IgD-negative memory B cell (primary cell): ENCODE measurements around the gene UGT1A7. TPM values are rescaled to one million over a fixed set of nuclear protein-coding genes. Genes with fewer than 3 reads are reported as not detected.

Experiments used
- polyA plus RNA-seq: library from polyadenylated mRNA; unstranded; fragments of 300-500 nt; fragmentation: Illumina TruSeq; gene quantifications from one replicate; pipeline ENCODE4 v1.2.3, GENCODE V29; 2021

Gene UGT1A7
- polyA plus RNA-seq, 1 donor from 2014 or later, result not detected

Other genes starting within 250 kb of the UGT1A7 start
- gene USP40, start 115.1 kb upstream of the UGT1A7 start, polyA plus RNA-seq, result 4.1 TPM
- gene UGT1A8, start 64.3 kb upstream of the UGT1A7 start, polyA plus RNA-seq, result not detected
- gene UGT1A10, start 45.5 kb upstream of the UGT1A7 start, polyA plus RNA-seq, result not detected
- gene UGT1A9, start 10.0 kb upstream of the UGT1A7 start, polyA plus RNA-seq, result not detected
- gene UGT1A6, start 11.0 kb downstream of the UGT1A7 start, polyA plus RNA-seq, result not detected
- not detected for gene UGT1A5, start 31.0 kb downstream of the UGT1A7 start, polyA plus RNA-seq
- gene UGT1A4, start 36.8 kb downstream of the UGT1A7 start, polyA plus RNA-seq, result not detected
- gene UGT1A3, start 47.1 kb downstream of the UGT1A7 start, polyA plus RNA-seq, result not detected
- not detected for gene UGT1A1, start 78.4 kb downstream of the UGT1A7 start, polyA plus RNA-seq
- gene MROH2A, start 96.4 kb downstream of the UGT1A7 start, polyA plus RNA-seq, result not detected
- not detected for gene HJURP, start 172.6 kb downstream of the UGT1A7 start, polyA plus RNA-seq
- gene TRPM8, start 235.5 kb downstream of the UGT1A7 start, polyA plus RNA-seq, result not detected